KG1 (cell line): ENCODE results near the gene PDS5B.
"Not testable (repeated sequence)": the region's sequence is repeated elsewhere in the genome, so short reads cannot be mapped to it uniquely, and the experiment has no call there.

Experiments
- DNase-seq: peaks from one replicate; lab custom pipeline; 2025; lab: John Stamatoyannopoulos, UW

Gene PDS5B

GRCh38 chr13:32586080-32586900 lies at the start of gene PDS5B:
Gene PDS5B, plus strand, starts transcription at chr13:32586452. Its CDS starts 62,321 bp downstream, at chr13:32648773.
- peak; percentile 88 for DNase-seq

- no peak for DNase-seq
These were observed 48.6 kb upstream of the PDS5B start for GRCh38 chr13:32537580-32538142.

GRCh38 chr13:32538143-32538620 lies 48.1 kb upstream of the PDS5B start:
- peak; percentile 73 for DNase-seq

GRCh38 chr13:32538621-32539246 lies 47.5 kb upstream of the PDS5B start, which contains the start of gene N4BP2L2:
Gene N4BP2L2, minus strand, starts transcription at chr13:32538795. Its CDS starts 1,768 bp downstream, at chr13:32537027.
- peak; percentile 94 for DNase-seq

- DNase-seq, result no peak
These were observed 44.0 kb upstream of the PDS5B start for GRCh38 chr13:32542221-32542620.

GRCh38 chr13:32545083-32545482 lies 41.2 kb upstream of the PDS5B start:
- DNase-seq, result no peak

- DNase-seq, result no peak
These were observed 37.4 kb upstream of the PDS5B start for GRCh38 chr13:32548837-32549236.

GRCh38 chr13:32549788-32550187 lies 36.5 kb upstream of the PDS5B start:
- DNase-seq, result no peak

- DNase-seq, result no peak
These were observed 32.5 kb upstream of the PDS5B start for GRCh38 chr13:32553720-32554119.

GRCh38 chr13:32555613-32556012 lies 30.6 kb upstream of the PDS5B start:
- no peak for DNase-seq

- not testable (repeated sequence) for DNase-seq
These were observed 25.4 kb upstream of the PDS5B start for GRCh38 chr13:32560842-32561241.

GRCh38 chr13:32575687-32576086 lies 10.6 kb upstream of the PDS5B start:
- not testable (repeated sequence) for DNase-seq

- no peak for DNase-seq
These were observed 9.2 kb upstream of the PDS5B start for GRCh38 chr13:32577032-32577431.

GRCh38 chr13:32581177-32581786 lies 5.0 kb upstream of the PDS5B start:
- no peak for DNase-seq

GRCh38 chr13:32582281-32582680 lies 4.0 kb upstream of the PDS5B start:
- no peak for DNase-seq

- no peak for DNase-seq
These were observed 3.3 kb upstream of the PDS5B start for GRCh38 chr13:32582991-32583390.

GRCh38 chr13:32585550-32586079 lies 637 bp upstream of the PDS5B start:
- DNase-seq, result no peak

GRCh38 chr13:32587011-32587810 lies 959 bp downstream of the PDS5B start:
- peak; percentile 44 for DNase-seq

- no peak for DNase-seq
These were observed 1.5 kb downstream of the PDS5B start for GRCh38 chr13:32587811-32588170.

GRCh38 chr13:32588736-32589135 lies 2.5 kb downstream of the PDS5B start:
- DNase-seq, result no peak

GRCh38 chr13:32589471-32589870 lies 3.2 kb downstream of the PDS5B start:
- no peak for DNase-seq
